Mucosa of gallbladder (tissue), 1 donor: Measurements from ENCODE around the gene RNF227. TPM values are rescaled to one million over a fixed set of nuclear protein-coding genes. Genes with fewer than 3 reads are reported as not detected.
"Not testable (repeated sequence)": the region's sequence is repeated elsewhere in the genome, so short reads cannot be mapped to it uniquely, and the experiment has no call there.

ENCODE experiments used
- DNase-seq: peaks from one replicate; pipeline ENCODE4 v3.0.0-alpha.2; 2020; ENCODE audit warnings: low spot score
- total RNA-seq: library from RNA; stranded (reverse); gene quantifications from one replicate; pipeline ENCODE4 v1.2.1, GENCODE V29; 2021
- donor health status: DM: no; HTN: no; CAD: no.

Gene RNF227
- total RNA-seq = 3.5 TPM

DNA sequence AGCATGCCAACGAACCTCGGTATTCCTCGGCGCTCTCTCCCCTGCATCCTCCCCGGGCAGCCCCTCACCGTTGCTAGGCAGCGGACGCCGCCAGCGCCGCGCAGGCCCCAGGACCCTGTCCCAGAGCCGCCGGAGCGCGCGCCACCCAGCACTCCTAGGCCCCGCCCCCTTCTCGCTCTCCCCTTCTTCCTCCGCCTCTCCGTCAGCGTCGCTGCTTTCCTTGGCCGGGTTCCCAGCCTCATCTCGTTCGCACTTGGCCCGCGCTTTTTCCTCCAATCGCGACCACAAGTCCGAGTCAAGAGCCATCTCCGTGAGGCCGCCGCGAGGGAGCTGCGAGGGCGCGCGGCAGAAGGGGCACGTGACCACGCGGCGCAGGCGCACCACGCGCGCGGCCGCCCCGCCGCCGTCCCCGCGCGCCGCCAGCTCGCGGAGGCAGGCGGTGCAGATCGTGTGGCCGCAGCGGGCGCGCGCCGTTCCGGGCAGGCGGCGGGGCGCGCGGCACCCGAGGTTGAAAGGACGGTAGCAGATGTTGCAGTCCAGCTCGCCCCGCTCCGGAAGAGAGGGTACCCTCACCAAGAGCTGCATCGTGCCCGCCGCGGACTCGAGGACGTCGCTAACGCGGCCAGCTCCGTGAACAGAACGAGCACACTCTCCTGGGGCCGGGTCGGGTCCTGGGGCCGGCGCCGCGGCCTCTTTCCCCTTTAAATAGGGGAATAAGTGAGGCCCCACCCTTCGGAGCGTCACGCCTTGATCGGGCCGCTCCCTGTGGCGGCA, at the start of gene RNF227:
TSS of gene RNF227 (minus strand) at position 679 of the 774 bp plus-strand sequence. CDS start at position 585, 94 bp downstream.
- DNase-seq = peak; percentile 92

DNA sequence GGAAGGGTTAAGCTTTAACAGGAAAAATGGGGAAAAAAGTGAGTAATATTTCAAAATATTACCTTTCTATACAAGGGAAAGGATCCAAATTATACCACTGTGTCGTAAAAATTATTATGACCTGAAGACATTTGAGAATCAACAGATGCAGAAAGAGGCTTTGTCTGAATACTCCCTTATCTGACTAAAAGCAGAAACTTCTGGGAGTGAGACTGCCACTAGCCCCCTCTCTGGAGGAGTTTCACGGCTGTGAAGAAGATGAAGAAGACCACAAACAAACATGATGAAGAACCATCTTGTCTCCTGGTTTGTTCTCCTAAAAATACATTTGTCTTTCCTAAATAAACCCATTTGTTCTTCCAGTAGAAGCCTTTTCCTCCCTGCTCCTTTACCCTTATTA, 45.3 kb upstream of the RNF227 start:
- DNase-seq = no peak

DNA sequence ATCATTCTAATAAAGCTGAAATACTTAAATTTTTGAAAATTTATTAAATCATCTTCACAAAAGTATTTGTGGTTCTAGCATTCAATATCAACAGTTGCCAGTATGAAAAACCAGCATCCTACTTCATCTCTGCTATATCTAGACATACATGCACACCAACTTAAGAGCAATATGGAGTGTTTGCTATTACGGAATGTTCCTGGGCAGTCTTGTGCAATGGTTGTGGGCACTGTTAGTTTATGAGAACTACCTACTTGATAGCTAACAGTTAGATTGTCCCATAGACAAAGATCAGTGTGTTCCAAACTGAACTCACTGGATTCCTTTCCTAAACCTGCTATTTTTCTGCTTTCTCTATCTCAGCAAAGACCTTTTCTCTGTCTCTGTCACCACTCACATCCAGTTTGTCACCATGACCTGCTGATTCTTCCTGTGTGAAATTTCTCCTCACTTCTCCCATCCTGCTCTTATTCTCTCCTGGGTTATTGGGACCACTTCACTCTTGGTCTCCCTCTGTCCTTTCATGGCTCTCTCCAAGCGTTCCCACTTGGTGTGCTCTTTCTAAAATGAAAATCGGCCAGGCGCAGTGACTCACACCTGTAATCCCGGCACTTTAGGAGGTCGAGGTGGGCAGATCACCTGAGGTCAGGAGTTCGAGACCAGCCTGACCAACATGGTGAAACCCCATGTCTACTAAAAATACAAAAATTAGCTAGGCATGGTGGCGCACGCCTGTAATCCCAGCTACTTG, 43.6 kb upstream of the RNF227 start:
- no peak for DNase-seq

DNA sequence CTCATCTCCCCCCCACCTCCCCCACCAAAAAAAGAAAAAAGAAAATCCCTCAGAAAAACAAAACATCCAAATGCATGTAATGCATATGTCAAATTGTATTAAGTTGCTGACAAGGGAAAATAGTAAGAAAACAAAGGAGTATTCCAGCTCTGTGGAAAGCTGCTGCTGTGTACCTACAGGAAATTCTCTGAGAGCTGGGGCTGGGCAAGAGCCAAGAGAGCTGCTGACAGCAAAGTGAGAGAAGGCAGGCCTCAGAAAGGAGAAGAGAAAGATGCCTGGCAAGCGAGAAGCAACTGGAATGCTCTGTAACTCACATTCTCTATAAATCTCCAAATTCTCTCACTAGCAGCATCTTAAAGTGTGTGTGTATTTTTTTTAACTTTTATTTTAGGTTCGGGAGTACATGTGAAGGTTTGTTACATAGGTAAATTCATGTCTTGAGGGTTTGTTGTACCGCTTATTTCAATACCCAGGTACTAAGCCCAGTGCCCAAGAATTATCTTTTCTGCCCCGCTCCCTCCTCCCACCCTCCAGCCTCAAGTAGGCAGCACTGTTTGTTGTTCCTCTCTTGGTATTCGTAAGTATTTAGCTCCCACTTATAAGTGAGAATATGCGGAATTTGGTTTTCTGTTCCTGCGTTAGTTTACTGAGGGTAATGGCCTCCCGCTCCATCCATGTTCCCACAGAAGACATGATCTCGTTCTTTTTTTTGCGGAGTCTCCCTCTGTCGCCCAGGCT, 40.3 kb upstream of the RNF227 start:
- DNase-seq = peak; percentile 68

DNA sequence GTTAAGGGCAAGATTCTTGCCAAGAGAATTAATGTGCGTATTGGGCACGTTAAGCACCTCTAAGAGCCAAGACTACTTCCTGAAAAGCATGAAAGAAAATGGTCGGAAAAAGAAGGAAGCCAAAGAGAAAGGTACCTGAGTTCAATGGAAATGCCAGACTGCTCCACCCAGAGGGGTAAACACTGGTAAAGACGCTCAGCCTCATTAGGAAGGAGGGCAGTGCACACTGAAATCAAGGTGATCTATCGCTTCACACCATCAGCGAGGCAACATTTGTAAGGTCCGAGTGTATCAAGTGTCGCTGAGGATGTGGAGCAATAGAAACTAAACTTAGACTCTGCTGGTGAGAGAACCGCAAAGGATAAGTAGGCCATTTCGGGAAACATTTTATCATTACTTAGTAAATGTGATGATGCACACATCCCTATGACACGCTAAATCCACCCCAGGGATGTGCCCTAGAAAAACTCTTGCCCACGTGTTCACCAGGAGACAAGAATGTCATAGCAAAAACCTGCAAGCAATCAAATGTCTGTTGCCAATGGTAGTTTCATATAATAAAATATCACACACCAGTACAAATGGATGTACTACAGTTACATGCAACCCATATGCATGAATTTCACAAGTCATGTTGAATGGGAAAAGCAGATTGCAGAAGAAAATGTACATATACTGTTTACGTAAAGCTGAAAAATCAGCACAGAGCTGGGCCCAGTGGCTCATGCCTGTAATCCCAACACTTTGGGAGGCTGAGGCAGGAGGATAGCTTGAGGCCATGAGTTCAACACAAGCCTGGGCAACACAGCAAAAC, 39.5 kb upstream of the RNF227 start:
- DNase-seq = no peak

DNA sequence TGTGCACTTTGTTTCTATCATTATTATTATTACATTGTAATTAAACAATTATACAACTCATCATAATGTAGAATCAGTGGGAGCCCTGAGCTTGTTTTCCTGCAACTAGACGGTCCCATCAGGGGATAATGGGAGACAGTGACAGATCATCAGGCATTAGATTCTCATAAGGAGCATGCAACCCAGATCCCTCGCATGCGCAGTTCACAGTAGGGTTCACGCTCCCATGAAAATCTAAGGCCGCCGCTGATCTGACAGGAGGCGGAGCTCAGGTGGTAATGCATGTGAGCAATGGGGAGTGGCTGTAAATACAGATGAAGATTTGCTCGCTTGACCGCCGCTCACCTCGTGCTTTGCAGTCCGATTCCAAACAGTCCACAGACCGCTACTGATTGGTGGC, 37.2 kb upstream of the RNF227 start:
- DNase-seq = not testable (repeated sequence)

DNA sequence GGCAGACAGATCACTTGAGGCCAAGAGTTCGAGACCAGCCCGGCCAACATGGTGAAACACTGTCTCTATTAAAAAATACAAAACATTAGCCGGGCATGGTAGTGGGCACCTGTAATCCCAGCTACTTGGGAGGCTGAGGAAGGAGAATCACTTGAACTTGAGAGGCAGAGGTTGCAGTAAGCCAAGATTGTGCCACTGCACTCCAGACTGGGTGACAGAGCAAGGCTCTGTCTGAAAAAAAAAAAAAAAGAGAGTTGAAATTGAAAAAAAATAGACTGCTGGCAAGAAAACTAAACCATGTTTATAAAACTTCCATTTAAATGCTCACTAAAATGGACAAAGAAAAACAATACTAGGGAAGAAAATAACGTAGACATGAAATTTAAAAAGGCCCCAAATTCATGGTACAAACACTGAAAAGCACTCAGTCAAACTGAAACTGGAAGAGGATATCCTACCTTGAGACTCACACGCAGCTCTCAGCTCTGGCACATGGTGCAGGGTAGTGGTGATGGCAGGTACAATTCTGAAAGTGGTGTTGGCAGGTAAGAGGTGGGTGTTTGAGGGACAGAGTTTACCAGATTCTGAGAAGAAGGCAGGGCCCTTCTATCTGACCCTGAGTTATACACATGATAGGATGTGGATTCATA, 35.2 kb upstream of the RNF227 start:
- DNase-seq = no peak

DNA sequence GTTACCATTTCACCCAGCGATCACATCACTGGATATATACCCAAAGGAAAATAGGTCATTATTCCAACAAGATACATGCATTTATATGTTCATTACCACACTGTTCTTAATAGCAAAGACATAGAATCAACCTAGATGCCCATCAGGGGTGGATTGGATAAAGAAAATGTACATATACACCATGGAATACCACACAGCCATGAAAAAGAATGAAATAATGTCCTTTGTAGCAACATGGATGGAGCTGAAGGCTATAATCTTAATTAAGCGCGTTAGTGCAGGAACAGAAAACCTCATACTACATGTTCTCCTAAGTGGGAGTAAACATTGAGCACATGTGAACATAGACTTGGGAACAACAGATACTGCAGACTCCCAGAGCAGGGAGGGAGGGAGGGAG, 34.5 kb upstream of the RNF227 start:
- no peak for DNase-seq

DNA sequence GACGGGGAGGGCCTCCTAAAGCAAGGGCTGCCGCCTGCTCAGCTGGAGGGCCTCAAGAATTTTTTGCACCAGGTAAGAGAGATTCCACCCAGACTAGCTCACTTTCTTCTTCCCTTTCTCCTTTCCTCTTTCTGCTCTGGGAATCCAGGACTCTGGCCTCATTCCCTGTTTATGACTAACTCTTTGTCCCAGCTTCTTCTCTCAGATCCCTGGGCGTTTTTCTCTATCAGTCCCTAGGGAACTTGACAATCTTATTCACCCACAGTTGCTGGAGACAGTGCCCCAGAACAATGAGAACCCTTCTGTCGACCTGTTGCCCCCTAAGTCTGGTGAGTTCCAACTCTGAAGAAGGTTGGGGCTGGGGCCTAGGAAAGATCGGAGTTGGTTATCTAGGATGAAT, 31.6 kb upstream of the RNF227 start:
- no peak for DNase-seq

DNA sequence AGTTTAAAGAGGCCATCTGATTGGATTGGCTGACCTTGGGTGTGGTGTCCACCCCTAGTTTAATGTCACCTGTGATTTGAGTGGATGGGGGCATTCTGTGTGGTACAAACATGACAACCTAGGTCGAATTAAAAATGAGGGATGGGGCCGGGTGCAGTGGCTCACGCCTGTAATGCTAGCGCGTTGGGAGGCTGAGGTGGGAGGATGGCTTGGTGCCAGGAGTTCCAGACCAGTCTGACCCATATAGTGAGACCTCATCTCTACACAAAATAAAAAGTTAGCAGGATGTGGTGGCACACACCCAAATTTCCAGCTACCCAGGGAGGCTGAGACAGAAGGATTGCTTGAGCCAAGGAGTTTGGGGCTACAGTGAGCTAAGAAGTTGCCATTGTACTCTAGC, 30.4 kb upstream of the RNF227 start:
- no peak for DNase-seq

DNA sequence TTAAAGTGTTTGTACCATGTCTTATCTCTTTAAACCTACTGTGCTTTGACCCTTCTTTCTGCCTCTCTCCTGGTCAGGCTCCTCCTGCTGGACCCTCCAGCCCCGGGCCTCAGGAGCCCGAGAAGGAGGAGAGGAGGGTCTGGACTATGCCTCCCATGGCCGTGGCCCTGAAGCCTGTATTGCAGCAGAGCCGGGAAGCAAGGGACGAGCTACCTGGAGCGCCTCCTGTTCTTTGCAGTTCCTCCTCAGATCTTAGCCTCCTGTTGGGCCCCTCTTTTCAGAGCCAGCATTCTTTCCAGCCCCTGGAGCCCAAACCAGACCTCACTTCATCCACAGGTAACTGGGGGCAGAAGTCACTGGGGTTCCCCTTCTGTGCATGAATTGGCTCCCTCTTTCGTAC, 29.6 kb upstream of the RNF227 start:
- DNase-seq = no peak

DNA sequence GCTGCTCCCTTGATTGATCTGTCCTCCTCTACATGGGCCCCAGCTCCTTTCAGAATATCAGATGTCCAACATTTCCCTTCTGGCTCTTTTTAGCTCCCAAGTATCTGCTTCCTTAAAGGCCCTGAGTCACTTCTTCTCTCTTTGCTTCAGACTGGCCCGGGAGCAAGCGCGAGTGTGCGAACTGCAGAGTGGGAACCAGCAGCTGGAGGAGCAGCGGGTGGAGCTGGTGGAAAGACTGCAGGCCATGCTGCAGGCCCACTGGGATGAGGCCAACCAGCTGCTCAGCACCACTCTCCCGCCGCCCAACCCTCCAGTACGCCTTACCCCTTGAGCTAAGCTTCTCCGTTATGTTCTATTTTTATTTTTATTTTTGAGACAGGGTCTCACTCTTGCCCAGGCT, 28.2 kb upstream of the RNF227 start:
- no peak for DNase-seq

DNA sequence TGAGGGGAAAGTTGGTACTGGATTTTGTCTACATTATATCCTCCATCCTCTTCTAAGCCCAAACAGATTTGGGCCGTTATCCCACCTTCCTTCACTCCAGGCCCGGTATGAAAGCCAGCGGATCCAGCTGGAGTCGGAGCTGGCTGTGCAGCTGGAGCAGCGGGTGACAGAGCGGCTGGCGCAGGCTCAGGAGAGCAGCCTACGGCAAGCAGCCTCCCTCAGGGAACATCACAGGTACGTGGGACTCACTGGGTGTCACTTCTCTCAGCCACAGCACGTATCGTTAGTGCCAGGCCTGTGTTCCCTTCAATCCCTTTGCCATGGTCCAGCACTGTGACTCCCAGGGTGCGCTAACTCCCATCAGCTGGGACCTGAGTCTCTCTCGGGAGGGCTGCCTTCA, 27.2 kb upstream of the RNF227 start:
- DNase-seq = no peak

DNA sequence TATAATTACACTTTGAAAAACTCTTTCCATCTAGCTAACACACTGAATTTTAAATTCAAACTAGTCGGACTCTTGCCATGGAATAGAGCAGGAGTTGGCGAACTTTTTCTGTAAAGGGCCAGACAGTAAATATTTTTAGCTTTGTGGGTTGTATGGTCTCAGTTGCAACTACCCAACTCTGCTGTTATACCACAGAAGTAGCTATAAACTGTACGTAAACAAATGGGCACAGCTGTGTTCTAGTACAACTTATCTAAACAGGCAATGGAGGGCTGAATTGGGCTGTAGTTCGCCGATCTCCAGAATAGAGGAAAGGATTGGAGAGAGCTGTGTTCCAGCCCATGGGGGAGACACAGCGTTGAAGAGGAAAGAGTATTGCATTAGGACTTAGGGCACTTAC, 24.7 kb upstream of the RNF227 start:
- DNase-seq = no peak

DNA sequence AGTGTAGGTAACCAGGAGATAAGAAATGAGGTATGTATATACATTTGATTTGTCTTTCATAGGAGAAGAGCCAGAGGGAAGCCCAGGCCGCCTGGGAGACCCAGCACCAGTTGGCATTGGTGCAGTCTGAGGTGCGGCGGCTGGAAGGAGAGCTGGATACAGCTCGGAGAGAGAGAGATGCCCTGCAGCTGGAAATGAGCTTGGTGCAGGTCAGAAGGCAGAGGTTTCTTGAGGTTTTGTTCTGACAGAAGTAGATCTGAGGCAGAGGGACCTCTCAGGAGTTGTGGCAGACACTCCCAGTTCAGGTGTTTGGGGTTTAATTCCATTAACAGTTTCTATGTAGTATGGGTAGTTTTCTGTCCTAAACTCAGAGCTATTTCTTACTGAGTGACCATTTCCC, 23.9 kb upstream of the RNF227 start:
- no peak for DNase-seq

DNA sequence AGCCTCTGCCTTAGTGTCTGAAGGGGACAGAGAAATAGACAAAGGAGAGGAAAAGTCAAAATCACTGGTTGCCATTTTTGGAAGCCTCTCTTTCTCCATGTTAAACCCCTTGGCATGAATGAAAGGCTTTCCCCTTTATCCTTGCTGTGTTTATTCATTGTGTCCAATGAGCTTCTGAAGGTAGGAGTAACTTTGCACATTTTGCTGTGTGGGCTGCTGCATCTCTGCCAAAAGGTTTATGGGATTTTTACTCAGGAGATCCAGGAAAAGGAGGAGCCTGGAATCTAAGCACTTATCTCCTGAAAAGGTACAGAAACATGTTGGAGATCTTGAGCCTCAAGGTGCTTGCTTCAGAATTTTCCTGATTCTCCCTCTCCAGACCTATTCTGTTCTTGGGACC, 19.8 kb upstream of the RNF227 start:
- DNase-seq = no peak

DNA sequence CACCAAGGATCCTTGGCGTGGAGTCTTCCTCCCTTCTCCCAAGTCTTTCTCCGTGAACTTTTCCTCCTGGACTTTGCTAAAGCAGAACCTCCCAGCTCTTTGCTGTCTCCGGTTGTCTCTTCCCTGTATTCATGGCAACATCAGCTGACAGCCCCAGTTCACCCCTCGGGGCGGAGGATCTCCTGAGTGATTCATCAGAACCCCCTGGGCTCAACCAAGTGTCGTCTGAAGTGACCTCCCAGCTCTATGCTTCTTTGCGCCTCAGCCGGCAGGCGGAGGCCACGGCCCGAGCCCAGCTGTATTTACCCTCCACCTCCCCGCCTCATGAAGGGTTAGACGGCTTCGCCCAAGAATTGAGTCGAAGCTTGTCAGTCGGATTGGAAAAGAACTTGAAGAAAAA, 16.9 kb upstream of the RNF227 start:
- peak; percentile 19 for DNase-seq

DNA sequence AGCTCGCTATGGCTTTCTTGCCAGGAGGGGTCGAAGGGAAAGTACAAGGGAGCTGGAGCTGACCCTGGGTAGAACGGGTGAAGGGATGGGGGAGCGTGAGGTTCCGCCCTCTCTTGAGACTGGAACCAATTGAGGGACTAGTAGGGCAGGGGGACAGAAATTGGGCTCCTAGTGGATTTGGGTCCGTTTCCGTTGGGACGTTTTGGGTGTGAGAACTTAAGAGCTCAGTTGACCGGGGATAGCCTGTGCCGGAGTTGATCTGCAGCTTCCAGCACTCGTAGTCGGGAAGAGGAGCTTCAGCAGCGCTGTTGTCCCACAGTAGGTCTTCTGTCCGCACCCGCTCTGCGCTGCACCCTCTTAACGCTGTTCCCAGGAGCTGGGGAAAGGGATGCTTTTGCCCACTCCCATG, 16.4 kb upstream of the RNF227 start:
- DNase-seq = peak; percentile 13

DNA sequence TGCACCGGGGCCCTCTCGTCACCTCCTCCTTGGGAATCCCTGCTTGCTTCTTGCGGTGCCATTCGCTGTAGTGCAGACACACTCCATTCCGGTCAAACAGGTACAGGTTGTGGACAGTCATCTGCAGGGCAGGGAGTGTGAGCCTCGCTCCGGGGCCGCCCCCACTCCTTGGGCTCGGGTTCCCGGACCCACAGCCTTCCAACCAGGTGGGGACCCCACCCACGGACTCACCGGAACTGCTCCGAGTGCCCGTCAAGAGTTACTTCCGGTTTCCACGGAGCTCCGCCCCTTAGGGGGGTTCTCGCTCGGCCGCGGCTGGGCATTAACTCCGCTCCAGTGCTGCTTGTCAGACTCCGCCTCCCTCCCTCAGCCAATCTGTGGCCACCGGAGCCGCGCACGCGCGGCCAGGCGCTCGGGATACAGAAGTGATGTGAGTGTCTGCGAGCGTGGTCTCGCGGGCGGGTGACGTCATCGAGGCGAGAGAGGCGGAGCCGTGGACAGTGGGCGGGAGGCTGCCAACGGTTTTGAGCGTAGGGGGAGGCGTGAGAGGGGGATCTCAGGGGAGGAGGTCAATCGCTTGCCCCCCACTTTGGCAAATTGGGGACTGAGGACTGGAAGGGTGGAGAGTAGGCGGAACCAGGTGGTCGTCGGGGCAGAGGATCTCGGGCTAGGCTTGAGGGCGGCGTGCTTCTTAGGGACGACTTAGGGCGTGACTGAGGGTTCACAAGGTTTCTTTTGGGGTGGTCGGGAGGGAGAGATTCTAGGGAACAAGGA, 15.8 kb upstream of the RNF227 start, which contains the start of the genes CNTROB and TRAPPC1:
TSS of gene CNTROB (plus strand) at position 498 of the 774 bp plus-strand sequence. CDS start 874 bp downstream, outside the sequence.
TSS of gene TRAPPC1 (minus strand) at position 238 of the 774 bp plus-strand sequence. CDS start at position 121, 117 bp downstream.
- peak; percentile 100 for DNase-seq
